K562 (cell line): ENCODE measurements around the gene CCPG1. TPM values are rescaled to one million over a fixed set of nuclear protein-coding genes. Genes with fewer than 3 reads are reported as not detected.

Experiments
- ATAC-seq: fragments of 200-7000 bp; cut with Tn5 transposase; 3 replicates; pipeline ENCODE4 v1.9.1; 2020; ENCODE audit warnings: moderate library complexity
- BruUV-seq: library from RNA; stranded (reverse); fragments of 400-500 nt; replicated peaks from 2 replicates; lab custom pipeline; 2021; lab: Mats Ljungman, UMichigan
- CTCF ChIA-PET: fragments of 300-600 bp; formaldehyde crosslinking; extraction: SDS; loops from one replicate; lab custom pipeline; 2021; ENCODE audit warnings: low intra/inter-chr PET ratio; lab: Yijun Ruan, JAX
- POLR2A ChIA-PET: fragments of 300-600, 350-650 bp; sonication (Branson Sonifier 250); formaldehyde crosslinking; extraction: SDS; loops from one replicate; lab custom pipeline; 2021; ENCODE audit warnings: antibody characterized with exemption, inconsistent platforms; lab: Yijun Ruan, JAX
- DNase-seq, 4 experiments: peaks; one replicate each; pipeline versions ENCODE4 v3.0.0 to v3.0.0-alpha.2; 2011 to 2018; ENCODE audit warnings: low spot score in 3 of 4, mixed read lengths in 3 of 4; ENCODE audit errors: extremely low read depth in 1 of 4
- FAIRE-seq: peaks from 2 replicates; lab custom pipeline; 2011; peaks lifted over from hg19 to GRCh38; lab: Jason Lieb, UNC
- H2AFZ ChIP-seq: 2 replicates; pipeline ENCODE4 v1.6.0; 2011; ENCODE audit warnings: low read depth, low read length, control low read depth, inconsistent platforms
- H3K27ac ChIP-seq: fragments of 200-600 bp; 3 replicates; pipeline ENCODE4 v1.8.0; 2011; ENCODE audit warnings: low read depth, mild to moderate bottlenecking, control low read depth, inconsistent platforms, low read length, moderate library complexity, mixed read lengths; ENCODE audit errors: extremely low read depth
- H3K27me3 ChIP-seq, 2 experiments: fragments of 300-600 bp in 1 of 2; 2 replicates in 1 of 2; 3 replicates in 1 of 2; pipeline versions ENCODE4 v1.6.0 to v1.8.0; 2011; ENCODE audit warnings: inconsistent platforms in 2 of 2, low read length in 2 of 2, mild to moderate bottlenecking in 1 of 2, mixed read lengths in 1 of 2, moderate library complexity in 1 of 2; ENCODE audit not compliant: control insufficient read depth in 2 of 2, insufficient read depth in 2 of 2
- H3K36me3 ChIP-seq: fragments of 300-600 bp; 3 replicates; pipeline ENCODE4 v1.8.0; 2011; ENCODE audit warnings: mild to moderate bottlenecking, low read length, inconsistent platforms; ENCODE audit not compliant: control insufficient read depth, insufficient read depth
- H3K4me1 ChIP-seq, 2 experiments: fragments of 200-600 bp in 1 of 2; replicated peaks in 1 of 2; 2 replicates in 1 of 2; 3 replicates in 1 of 2; pipeline versions ENCODE4 v1.5.1 to v1.8.0; 2011; ENCODE audit warnings: inconsistent platforms in 2 of 2, low read length in 2 of 2, mild to moderate bottlenecking in 1 of 2, mixed read lengths in 1 of 2, moderate library complexity in 1 of 2; ENCODE audit not compliant: control insufficient read depth in 2 of 2, insufficient read depth in 2 of 2
- H3K4me2 ChIP-seq: 2 replicates; pipeline ENCODE4 v1.6.1; 2011; ENCODE audit warnings: low read length, control low read depth, inconsistent platforms, mixed read lengths; ENCODE audit not compliant: insufficient read depth
- H3K4me3 ChIP-seq: fragments of 200-600 bp; sonication (generic), shearing (Covaris generic); 2 replicates; pipeline ENCODE4 v1.5.1; 2016; ENCODE audit warnings: control low read depth, inconsistent platforms
- H3K79me2 ChIP-seq: fragments of 200-600 bp; 3 replicates; pipeline ENCODE4 v1.8.0; 2011; ENCODE audit warnings: low read length, inconsistent platforms; ENCODE audit not compliant: control insufficient read depth, insufficient read depth
- H3K9ac ChIP-seq, 2 experiments: 2 replicates each; pipeline versions ENCODE4 v1.6.0 to v1.6.1; 2011; ENCODE audit warnings: low read depth in 2 of 2, low read length in 2 of 2, control low read depth in 1 of 2, inconsistent platforms in 1 of 2, mild to moderate bottlenecking in 1 of 2, mixed read lengths in 1 of 2; ENCODE audit not compliant: insufficient read depth in 1 of 2
- H3K9me1 ChIP-seq: one replicate; pipeline ENCODE4 v1.6.0; 2011; ENCODE audit warnings: inconsistent platforms, mild to moderate bottlenecking, low read length, moderate library complexity; ENCODE audit not compliant: control insufficient read depth, insufficient read depth
- H3K9me3 ChIP-seq: replicated peaks from 2 replicates; pipeline ENCODE4 v1.5.1; 2011; ENCODE audit warnings: low read depth, low read length, inconsistent platforms; ENCODE audit not compliant: control insufficient read depth, insufficient read depth
- H4K20me1 ChIP-seq: replicated peaks from 2 replicates; pipeline ENCODE4 v1.6.1; 2011; ENCODE audit warnings: low read length, inconsistent platforms, mixed read lengths; ENCODE audit not compliant: control insufficient read depth, insufficient read depth
- CCAR2 ChIP-seq: fragments of 200-400 bp; formaldehyde crosslinking; IDR thresholded peaks from 2 replicates; pipeline ENCODE4 v1.6.1; 2017; ENCODE audit warnings: mild to moderate bottlenecking, low read depth, low read length
- ETV6 ChIP-seq, 3 experiments: fragments of 150-350 bp in 1 of 3; sonication (generic) in 1 of 3; formaldehyde crosslinking in 1 of 3; IDR thresholded peaks; 2 replicates each; pipeline versions ENCODE4 v1.6.1 to v1.8.0; 2014 to 2022; ENCODE audit warnings: borderline replicate concordance in 2 of 3, low read depth in 2 of 3, antibody characterized with exemption in 1 of 3, low read length in 1 of 3, mild to moderate bottlenecking in 1 of 3, missing genetic modification reagents in 1 of 3
- GTF2E2 ChIP-seq: fragments of 200-800 bp; sonication (Bioruptor generic); IDR thresholded peaks from 2 replicates; pipeline ENCODE4 v1.6.1; 2016; ENCODE audit warnings: missing genetic modification characterization, missing compliant biosample characterization
- HES1 ChIP-seq: fragments of 450-650 bp; IDR thresholded peaks from 2 replicates; pipeline ENCODE4 v1.6.1; 2016; ENCODE audit warnings: low read depth, mild to moderate bottlenecking, moderate library complexity
- HMGN3 ChIP-seq: IDR thresholded peaks from 2 replicates; pipeline ENCODE4 v1.6.1; 2011; ENCODE audit warnings: borderline replicate concordance, low read depth, mild to moderate bottlenecking, mixed read lengths, low read length; ENCODE audit not compliant: insufficient read length; ENCODE audit errors: extremely low read depth
- HOXB6 ChIP-seq: fragments of 250-450 bp; sonication (Bioruptor Pico); IDR thresholded peaks from 2 replicates; pipeline ENCODE4 v1.5.1; 2022; ENCODE audit warnings: mild to moderate bottlenecking, borderline replicate concordance
- KLF13 ChIP-seq: fragments of 450-650 bp; IDR thresholded peaks from 2 replicates; pipeline ENCODE4 v1.6.1; 2016; ENCODE audit warnings: missing genetic modification characterization, low read depth, mild to moderate bottlenecking, missing compliant biosample characterization, moderate library complexity, borderline replicate concordance
- NFRKB ChIP-seq: fragments of 450-650 bp; IDR thresholded peaks from 2 replicates; pipeline ENCODE4 v1.6.1; 2016; ENCODE audit warnings: low read depth
- RUNX1 ChIP-seq: sonication (generic); IDR thresholded peaks from 2 replicates; pipeline ENCODE4 v1.6.1; 2016; ENCODE audit warnings: antibody characterized with exemption, low read depth
- SAFB2 ChIP-seq: fragments of 200-400 bp; formaldehyde crosslinking; IDR thresholded peaks from 2 replicates; pipeline ENCODE4 v1.6.1; 2018; ENCODE audit warnings: borderline replicate concordance, low read length, low read depth, moderate library complexity; ENCODE audit not compliant: severe bottlenecking
- TCF7L2 ChIP-seq: fragments of 150-350 bp; IDR thresholded peaks from 2 replicates; pipeline ENCODE4 v1.6.1; 2016; ENCODE audit warnings: low read depth, mild to moderate bottlenecking, low read length, moderate library complexity
- THRB ChIP-seq: fragments of 450-650 bp; formaldehyde crosslinking; conservative IDR thresholded peaks from 2 replicates; pipeline ENCODE4 v1.4.0; 2022; ENCODE audit warnings: mild to moderate bottlenecking, missing genetic modification characterization
- ZBTB33 ChIP-seq: sonication (generic); formaldehyde crosslinking; IDR thresholded peaks from 2 replicates; pipeline ENCODE4 v1.8.1; 2023; ENCODE audit warnings: mild to moderate bottlenecking, missing genetic modification reagents
- ZFP1 ChIP-seq: fragments of 450-650 bp; formaldehyde crosslinking; IDR thresholded peaks from 2 replicates; pipeline ENCODE4 v1.4.0; 2020; ENCODE audit warnings: mild to moderate bottlenecking, mixed read lengths
- ZNF121 ChIP-seq: sonication (generic); formaldehyde crosslinking; conservative IDR thresholded peaks from 2 replicates; pipeline ENCODE4 v1.8.0; 2022; ENCODE audit warnings: missing genetic modification reagents
- ZNF280B ChIP-seq: fragments of 250-450 bp; sonication (Bioruptor Pico); IDR thresholded peaks from 2 replicates; pipeline ENCODE4 v1.5.1; 2021; ENCODE audit warnings: mild to moderate bottlenecking
- ZNF3 ChIP-seq: fragments of 250-450 bp; sonication (Bioruptor Pico); IDR thresholded peaks from 2 replicates; pipeline ENCODE4 v1.5.0; 2021; ENCODE audit warnings: mild to moderate bottlenecking, moderate library complexity
- ZNF717 ChIP-seq: fragments of 250-450 bp; sonication (Bioruptor Pico); IDR thresholded peaks from 2 replicates; pipeline ENCODE4 v1.5.0; 2021
- WGBS: fragments of 100-300 bp; shearing (Covaris generic); methylation state at CpG from one replicate; pipeline ENCODE4 v1.1.6; 2016; ENCODE audit warnings: low coverage, mixed read lengths; ENCODE audit not compliant: insufficient coverage; ENCODE audit errors: missing lambda C conversion rate; 5-methylcytosine and 5-hydroxymethylcytosine counted together
- in situ Hi-C: fragments of 300-500 bp; cut with MboI; formaldehyde crosslinking; loops from 4 replicates; pipeline ENCODE4 v1.15.0; 2018; ENCODE audit warnings: inconsistent platforms, mixed read lengths
- intact Hi-C: fragments of 100-400 bp; cut with micrococcal nuclease; formaldehyde crosslinking; loops from 2 replicates; pipeline ENCODE4 v1.14.2; 2022
- polyA plus RNA-seq, 8 experiments: library from polyadenylated mRNA; depleted of rRNA in 4 of 8; stranded (reverse) in 5 of 8; unstranded in 3 of 8; fragments of >200 nt; fragmentation: Nextera tagmentation in 2 of 8; fragmentation: Illumina TruSeq in 1 of 8; extraction: Ambion mirVana in 2 of 8; extraction: Trizol in 1 of 8; gene quantifications; 2 replicates each; pipeline versions ENCODE4 v1.2.1 to v1.2.3, GENCODE V29; 2011 to 2014; ENCODE audit warnings: inconsistent platforms in 1 of 8, missing spikeins in 1 of 8
- total RNA-seq, 7 experiments: library from RNA; depleted of rRNA in 6 of 7; stranded (reverse); fragments of >200 nt in 6 of 7; fragmentation: Illumina TruSeq in 2 of 7; extraction: Trizol in 2 of 7; gene quantifications; 2 replicates each; pipeline versions ENCODE4 v1.2.1 to v1.2.3, GENCODE V29; 2011 to 2021; ENCODE audit warnings: low replicate concordance in 1 of 7

Gene CCPG1
- total and polyA plus RNA-seq, 9 of the 15 experiments (the other 6 are each of a cell fraction or from before 2014, with no cell fraction given) = 33.0 to 54.9 (median 41.1) TPM

- CTCF ChIA-PET = no interaction called here
These were observed 29.1 kb downstream of the CCPG1 start for GRCh38 chr15:55379095-55379494.

More at GRCh38 chr15:55379095-55379494, 29.1 kb downstream of the CCPG1 start:
- intact Hi-C loops (no loop called here), in situ Hi-C loops (no loop called here)
- no peak for FAIRE-seq
- Histone ChIP-seq H3K4me2 (no peak overlapping the region), H3K9me1 (no peaks in the 10 kb centered on the region), H3K79me2 (no peaks in the 10 kb centered on the region), H2AFZ (no peak overlapping the region), H3K9me3 (no peaks in the 10 kb centered on the region), H4K20me1 (no peaks in the 10 kb centered on the region), H3K4me1 (no peaks in the 10 kb centered on the region), H3K27ac (no peak overlapping the region), H3K36me3 (peaks cover 66% of the 10 kb centered on the region), H3K4me3 (no peak overlapping the region), H3K9ac (no peak overlapping the region), H3K27me3 (no peaks in the 10 kb centered on the region)
- DNase-seq = no peak
- no TSS peak for BruUV-seq
- no peak for TF ChIP-seq HMGN3
- TF ChIP-seq SAFB2 = no peak
- TF ChIP-seq KLF13 (tag) = no peak
- no peak for TF ChIP-seq RUNX1
- no peak for TF ChIP-seq TCF7L2
- TF ChIP-seq THRB (CRISPR knock-in tag) = no peak
- TF ChIP-seq HOXB6 (CRISPR knock-in tag) = no peak
- no peak for TF ChIP-seq ZFP1 (CRISPR knock-in tag)
- TF ChIP-seq ZNF717 (CRISPR knock-in tag) = no peak
- TF ChIP-seq ZNF280B = no peak
- no peak for TF ChIP-seq CCAR2
- TF ChIP-seq NFRKB = no peak
- TF ChIP-seq HES1 = no peak
- no peak for TF ChIP-seq ETV6 (IDR thresholded peaks at IDR 0.05; ENCODE audit: borderline replicate concordance in 1 of 2, low read depth in 2 of 2, low read length in 1 of 2)
- no peak for TF ChIP-seq ETV6 (CRISPR knock-in tag; IDR thresholded peaks at IDR 0.05; ENCODE audit: borderline replicate concordance)
- peak; percentile 50 for TF ChIP-seq ZNF121 (CRISPR knock-in tag)
- no peak for TF ChIP-seq ZNF3
- peak; percentile 64; the same call in 1 of the 2 replicates for TF ChIP-seq ZBTB33 (CRISPR knock-in tag)
- no peak for TF ChIP-seq GTF2E2 (tag)
- POLR2A ChIA-PET = no interaction called here
- WGBS = 88% methylated on average over 5 of the region's 5 CpGs
- no peak for ATAC-seq
